ENCODE data around the gene ST6GALNAC5.

- TF ChIP-seq CTCF (IDR thresholded peaks at IDR 0.05) (no peak), POLR2A (IDR thresholded peaks at IDR 0.05) (no peak)
Measured at GRCh38 chr1:76905876-76906595, 38.8 kb downstream of the ST6GALNAC5 start.
